Fibroblast of lung (primary cell): ENCODE measurements around the gene IFNGR1. TPM values are rescaled to one million over a fixed set of nuclear protein-coding genes. Genes with fewer than 3 reads are reported as not detected.
A peak's percentile ranks its signal among the peaks of the same experiment; 100 is the strongest.

ENCODE experiments used
- DNase-seq, 2 donors: peaks; one replicate each; pipeline versions ENCODE4 v3.0.0 to v3.0.0-alpha.2; 2010; ENCODE audit warnings: low read depth in 2 of 2
- H2AFZ ChIP-seq: 2 replicates; pipeline ENCODE4 v1.5.1; 2012; ENCODE audit warnings: low read length, control low read depth, inconsistent platforms
- H3K27ac ChIP-seq: 2 replicates; pipeline ENCODE4 v1.5.1; 2011; ENCODE audit warnings: low read length, control low read depth; ENCODE audit not compliant: insufficient read depth
- H3K27me3 ChIP-seq: 2 replicates; pipeline ENCODE4 v1.5.1; 2011; ENCODE audit warnings: mild to moderate bottlenecking, low read length; ENCODE audit not compliant: control insufficient read depth, insufficient read depth
- H3K36me3 ChIP-seq: 2 replicates; pipeline ENCODE4 v1.5.1; 2011; ENCODE audit warnings: low read length; ENCODE audit not compliant: control insufficient read depth, insufficient read depth
- H3K4me1 ChIP-seq: 2 replicates; pipeline ENCODE4 v1.5.1; 2011; ENCODE audit warnings: low read length; ENCODE audit not compliant: control insufficient read depth, insufficient read depth; ENCODE audit errors: extremely low read depth
- H3K4me2 ChIP-seq: 2 replicates; pipeline ENCODE4 v1.5.1; 2011; ENCODE audit warnings: low read length, control low read depth; ENCODE audit not compliant: insufficient read depth; ENCODE audit errors: extremely low read depth
- H3K4me3 ChIP-seq, 4 experiments: fragments of 200-600 bp in 1 of 4; sonication (generic) in 1 of 4; replicated peaks in 1 of 4; 2 replicates each; pipeline ENCODE4 v1.5.1; 2011 to 2016; ENCODE audit warnings: low read length in 4 of 4, low read depth in 3 of 4, mild to moderate bottlenecking in 3 of 4, control low read depth in 2 of 4, inconsistent platforms in 1 of 4, mixed read lengths in 1 of 4; ENCODE audit not compliant: insufficient read depth in 1 of 4; ENCODE audit errors: control extremely low read depth in 1 of 4
- H3K79me2 ChIP-seq: 2 replicates; pipeline ENCODE4 v1.5.1; 2012; ENCODE audit warnings: mild to moderate bottlenecking, low read length, inconsistent platforms; ENCODE audit not compliant: control insufficient read depth, insufficient read depth
- H3K9ac ChIP-seq: 2 replicates; pipeline ENCODE4 v1.5.1; 2011; ENCODE audit warnings: mild to moderate bottlenecking, low read length, control low read depth; ENCODE audit not compliant: insufficient read depth
- H3K9me3 ChIP-seq: 2 replicates; pipeline ENCODE4 v1.5.1; 2012; ENCODE audit warnings: low read depth, low read length; ENCODE audit not compliant: control insufficient read depth, insufficient read depth
- H4K20me1 ChIP-seq: 2 replicates; pipeline ENCODE4 v1.5.1; 2011; ENCODE audit warnings: low read length; ENCODE audit not compliant: control insufficient read depth, insufficient read depth; ENCODE audit errors: extremely low read depth
- CTCF ChIP-seq, 2 donors: IDR thresholded peaks in 1 of 2; conservative IDR thresholded peaks in 1 of 2; 1 replicate in 1 of 2; 2 replicates in 1 of 2; pipeline ENCODE4 v1.5.1; 2011 to 2012; ENCODE audit warnings: low read length in 2 of 2, control low read depth in 1 of 2, inconsistent platforms in 1 of 2, low read depth in 1 of 2, mild to moderate bottlenecking in 1 of 2
- EZH2 ChIP-seq: IDR thresholded peaks from 2 replicates; pipeline ENCODE4 v1.5.1; 2012; ENCODE audit warnings: low read length, control low read depth, mild to moderate bottlenecking; ENCODE audit errors: missing control alignments
- polyA plus RNA-seq, 2 donors: library from polyadenylated mRNA; depleted of rRNA in 1 of 2; stranded (reverse) in 1 of 2; unstranded in 1 of 2; fragments of >200 nt; gene quantifications; 2 replicates each; pipeline ENCODE4 v1.2.1, GENCODE V29; 2011 to 2012; ENCODE audit warnings: missing spikeins in 1 of 2
- total RNA-seq: library from RNA; depleted of rRNA; stranded (reverse); fragments of >200 nt; gene quantifications from 2 replicates; pipeline ENCODE4 v1.2.1, GENCODE V29; 2014

The IFNGR1 gene
- total and polyA plus RNA-seq, 2 donors (not counting 1 experiment from before 2014, with no cell fraction given): 55.9 to 123 TPM

DNA sequence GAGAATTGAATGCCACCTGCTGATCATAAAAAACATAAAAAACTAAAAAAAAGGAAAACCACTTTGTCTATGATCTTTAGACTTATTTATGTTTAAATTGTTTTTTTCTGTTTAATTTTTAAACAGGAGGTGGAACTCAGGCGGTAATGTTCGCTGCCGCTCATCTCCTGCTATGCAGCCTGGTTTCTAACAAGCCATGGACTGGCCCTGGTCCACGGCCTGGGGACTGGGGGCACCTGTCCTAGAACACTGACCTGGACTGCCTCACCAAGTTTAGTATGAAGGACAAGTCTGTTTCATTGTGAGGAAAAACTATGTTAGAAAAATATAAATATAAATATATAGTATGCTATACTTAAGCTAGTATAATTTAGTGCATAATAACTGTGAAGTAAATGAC lies 27.0 kb upstream of the IFNGR1 start:
- no peaks in the 10 kb centered on the region for H3K27me3 ChIP-seq
- no peaks in the 10 kb centered on the region for H3K36me3 ChIP-seq
- H3K79me2 ChIP-seq: no peaks in the 10 kb centered on the region
- no peaks in the 10 kb centered on the region for H3K4me1 ChIP-seq
- DNase-seq: no peak
- H3K9ac ChIP-seq: no peak overlapping the region
- H3K9me3 ChIP-seq: no peaks in the 10 kb centered on the region
- no peak overlapping the region for H2AFZ ChIP-seq
- no peak overlapping the region for H3K4me3 ChIP-seq
- H3K27ac ChIP-seq: no peak overlapping the region
- H3K4me2 ChIP-seq: no peak overlapping the region
- no peaks in the 10 kb centered on the region for H4K20me1 ChIP-seq
- TF ChIP-seq CTCF (conservative IDR thresholded peaks at IDR 0.05 in 1 of 2, IDR thresholded peaks at IDR 0.05 in 1 of 2; ENCODE audit: low read depth in 1 of 2, low read length in 2 of 2) (no peak), EZH2 (no peak)

DNA sequence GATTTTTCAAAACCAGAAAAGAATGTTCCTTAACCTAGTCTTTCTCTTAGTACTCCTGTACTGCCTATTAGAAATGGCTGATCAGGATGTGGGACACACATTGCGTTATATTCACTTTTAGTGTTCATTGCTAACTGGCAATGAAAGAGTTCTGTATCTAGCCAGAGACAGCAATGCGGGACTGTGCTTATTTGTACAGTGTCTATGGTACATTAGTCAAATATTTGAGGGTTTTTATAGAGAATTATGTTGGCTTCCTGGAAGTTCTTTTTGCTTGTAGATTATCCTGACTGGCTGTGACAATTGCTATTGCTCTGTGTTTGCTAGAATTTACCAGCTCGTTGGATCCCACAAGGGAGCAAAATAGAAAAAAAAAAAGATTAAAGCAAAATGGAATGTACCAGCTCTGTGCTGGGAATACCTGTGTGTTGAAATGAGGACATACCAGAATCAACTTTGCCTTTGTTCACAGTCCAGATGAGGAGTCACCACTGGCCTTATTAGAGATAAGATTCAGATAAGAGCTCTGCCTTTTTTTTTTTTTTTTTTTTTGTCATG lies 22.4 kb upstream of the IFNGR1 start:
- H2AFZ ChIP-seq: no peak overlapping the region
- no peaks in the 10 kb centered on the region for H3K27me3 ChIP-seq
- no peaks in the 10 kb centered on the region for H3K79me2 ChIP-seq
- peak; percentile 60 to 76 for DNase-seq
- TF ChIP-seq EZH2 (no peak), CTCF (conservative IDR thresholded peaks at IDR 0.05 in 1 of 2, IDR thresholded peaks at IDR 0.05 in 1 of 2; ENCODE audit: low read depth in 1 of 2, low read length in 2 of 2) (no peak)
- H3K36me3 ChIP-seq: no peaks in the 10 kb centered on the region
- no peaks in the 10 kb centered on the region for H3K9me3 ChIP-seq
- no peak overlapping the region for H3K27ac ChIP-seq
- H3K4me3 ChIP-seq: no peak overlapping the region
- no peak overlapping the region for H3K9ac ChIP-seq
- no peaks in the 10 kb centered on the region for H3K4me1 ChIP-seq
- peak overlapping the region; percentile 48 for H3K4me2 ChIP-seq
- no peaks in the 10 kb centered on the region for H4K20me1 ChIP-seq

DNA sequence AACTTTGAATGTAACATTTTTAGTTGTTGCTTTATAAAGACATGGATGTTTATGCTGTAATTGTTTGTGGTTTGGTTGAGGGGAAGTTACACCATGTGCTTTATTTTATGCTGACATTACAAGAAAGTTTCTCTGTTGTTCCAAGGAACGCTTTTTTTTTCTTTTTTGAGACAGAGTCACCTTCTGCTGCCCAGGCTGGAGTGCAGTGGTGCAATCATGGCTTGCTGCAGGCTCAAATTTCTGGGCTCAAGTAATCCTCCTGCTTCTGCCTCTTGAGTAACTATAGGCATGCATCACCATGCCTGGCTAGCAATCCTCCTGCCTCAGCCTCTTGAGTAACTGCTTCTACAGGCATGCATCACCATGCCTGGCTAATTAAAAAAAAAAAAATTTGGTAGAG lies 21.0 kb upstream of the IFNGR1 start:
- peak; percentile 68 to 97 for DNase-seq
- no peak for TF ChIP-seq CTCF (conservative IDR thresholded peaks at IDR 0.05 in 1 of 2, IDR thresholded peaks at IDR 0.05 in 1 of 2; ENCODE audit: low read depth in 1 of 2, low read length in 2 of 2)
- TF ChIP-seq EZH2: no peak
- Histone ChIP-seq H3K79me2 (no peaks in the 10 kb centered on the region), H3K4me2 (no peak overlapping the region), H3K27ac (no peak overlapping the region), H3K36me3 (no peaks in the 10 kb centered on the region), H3K9ac (no peak overlapping the region), H3K4me3 (no peak overlapping the region), H3K4me1 (no peaks in the 10 kb centered on the region), H3K9me3 (no peaks in the 10 kb centered on the region), H3K27me3 (no peaks in the 10 kb centered on the region), H2AFZ (no peak overlapping the region), H4K20me1 (no peaks in the 10 kb centered on the region)
